IMR-90 (cell line): ENCODE results near the gene SSBP2. TPM values are rescaled to one million over a fixed set of nuclear protein-coding genes. Genes with fewer than 3 reads are reported as not detected.

Source experiments
- ATAC-seq: fragments of 200-7000 bp; cut with Tn5 transposase; 2 replicates; pipeline ENCODE4 v1.9.1; 2020; ENCODE audit warnings: low read depth, mild to moderate bottlenecking, moderate library complexity
- Bru-seq: library from RNA; stranded (reverse); fragments of 400-500 nt; gene quantifications from one replicate; lab custom pipeline; 2021; lab: Mats Ljungman, UMichigan
- BruChase-seq, 2 experiments: library from RNA; stranded (reverse); fragments of 400-500 nt; gene quantifications; one replicate each; lab custom pipeline; 2021; lab: Mats Ljungman, UMichigan
- BruUV-seq: library from RNA; stranded (reverse); fragments of 400-500 nt; replicated peaks from 2 replicates; lab custom pipeline; 2021; lab: Mats Ljungman, UMichigan
- CTCF ChIA-PET: fragments of 300-600 bp; formaldehyde crosslinking; extraction: SDS; loops from one replicate; lab custom pipeline; 2021; ENCODE audit warnings: antibody characterized with exemption; lab: Yijun Ruan, JAX
- POLR2A ChIA-PET: fragments of 300-600 bp; sonication (Branson Sonifier 250); formaldehyde crosslinking; loops from one replicate; lab custom pipeline; 2022; ENCODE audit warnings: antibody characterized with exemption; ENCODE audit not compliant: unreplicated experiment; lab: Charles Lee
- DNase-seq: peaks from one replicate; pipeline ENCODE4 v3.0.0; 2013
- H2AFZ ChIP-seq: replicated peaks from 2 replicates; pipeline ENCODE3; 2013; ENCODE audit warnings: low read length, mild to moderate bottlenecking; ENCODE audit not compliant: poor library complexity
- H2AK5ac ChIP-seq: 2 replicates; pipeline ENCODE4 v1.6.1; 2013; ENCODE audit warnings: low read depth, low read length, inconsistent platforms
- H2AK9ac ChIP-seq: replicated peaks from 2 replicates; pipeline ENCODE3; 2013; ENCODE audit warnings: mild to moderate bottlenecking, low read depth, low read length, moderate library complexity; ENCODE audit not compliant: poor library complexity
- H2BK120ac ChIP-seq: 2 replicates; pipeline ENCODE4 v1.6.1; 2013; ENCODE audit warnings: low read depth, low read length, inconsistent platforms
- H2BK15ac ChIP-seq: 3 replicates; pipeline ENCODE4 v1.6.1; 2013; ENCODE audit warnings: low read depth, low read length, inconsistent platforms
- H2BK20ac ChIP-seq: 2 replicates; pipeline ENCODE4 v1.6.1; 2013; ENCODE audit warnings: low read depth, mild to moderate bottlenecking, inconsistent platforms, low read length, moderate library complexity
- H2BK5ac ChIP-seq: 2 replicates; pipeline ENCODE4 v1.6.1; 2013; ENCODE audit warnings: mild to moderate bottlenecking, low read depth, low read length, inconsistent platforms; ENCODE audit not compliant: poor library complexity, severe bottlenecking
- H3K14ac ChIP-seq: replicated peaks from 2 replicates; pipeline ENCODE4 v1.6.1; 2013; ENCODE audit warnings: low read depth, low read length, inconsistent platforms
- H3K18ac ChIP-seq: 2 replicates; pipeline ENCODE4 v1.6.1; 2013; ENCODE audit warnings: low read depth, low read length, control low read depth
- H3K23ac ChIP-seq: 2 replicates; pipeline ENCODE4 v1.6.1; 2013; ENCODE audit warnings: low read depth, low read length, inconsistent platforms
- H3K27ac ChIP-seq: 2 replicates; pipeline ENCODE4 v1.5.1; 2013; ENCODE audit warnings: mild to moderate bottlenecking, control low read depth, low read length; ENCODE audit not compliant: insufficient read depth
- H3K27me3 ChIP-seq: 2 replicates; pipeline ENCODE4 v1.6.1; 2013; ENCODE audit warnings: low read length; ENCODE audit not compliant: control insufficient read depth, insufficient read depth
- H3K36me3 ChIP-seq: 2 replicates; pipeline ENCODE4 v1.6.1; 2013; ENCODE audit warnings: low read length, mixed read lengths; ENCODE audit not compliant: control insufficient read depth, insufficient read depth
- H3K4ac ChIP-seq: 2 replicates; pipeline ENCODE4 v1.6.1; 2013; ENCODE audit warnings: low read depth, low read length, inconsistent platforms
- H3K4me1 ChIP-seq: 2 replicates; pipeline ENCODE4 v1.6.1; 2013; ENCODE audit warnings: low read length, mixed read lengths; ENCODE audit not compliant: control insufficient read depth, insufficient read depth
- H3K4me2 ChIP-seq: 2 replicates; pipeline ENCODE4 v1.6.1; 2013; ENCODE audit warnings: low read depth, mild to moderate bottlenecking, control low read depth, low read length, moderate library complexity
- H3K4me3 ChIP-seq: 2 replicates; pipeline ENCODE4 v1.5.1; 2013; ENCODE audit warnings: low read depth, mild to moderate bottlenecking, control low read depth, low read length, moderate library complexity; ENCODE audit not compliant: insufficient read depth
- H3K56ac ChIP-seq: 2 replicates; pipeline ENCODE4 v1.6.1; 2013; ENCODE audit warnings: low read length, inconsistent platforms; ENCODE audit not compliant: insufficient read depth; ENCODE audit errors: extremely low read depth
- H3K79me1 ChIP-seq, 2 experiments: 2 replicates each; pipeline ENCODE4 v1.6.1; 2013; ENCODE audit warnings: low read length in 2 of 2, inconsistent platforms in 1 of 2, low read depth in 1 of 2
- H3K9ac ChIP-seq: 2 replicates; pipeline ENCODE4 v1.6.1; 2013; ENCODE audit warnings: low read depth, low read length, control low read depth
- H3K9me1 ChIP-seq: 2 replicates; pipeline ENCODE4 v1.6.1; 2013; ENCODE audit warnings: low read length, inconsistent platforms; ENCODE audit not compliant: insufficient read depth
- H3K9me3 ChIP-seq: 2 replicates; pipeline ENCODE4 v1.6.1; 2013; ENCODE audit warnings: low read length; ENCODE audit not compliant: control insufficient read depth, insufficient read depth
- H4K20me1 ChIP-seq: 2 replicates; pipeline ENCODE4 v1.6.1; 2013; ENCODE audit warnings: low read length, inconsistent platforms; ENCODE audit not compliant: insufficient read depth
- H4K5ac ChIP-seq: 2 replicates; pipeline ENCODE4 v1.6.1; 2013; ENCODE audit warnings: mild to moderate bottlenecking, low read depth, low read length, control low read depth
- H4K8ac ChIP-seq, 2 experiments: 2 replicates each; pipeline ENCODE4 v1.6.1; 2013; ENCODE audit warnings: low read depth in 2 of 2, low read length in 2 of 2, control low read depth in 1 of 2, inconsistent platforms in 1 of 2
- H4K91ac ChIP-seq: 2 replicates; pipeline ENCODE4 v1.6.1; 2013; ENCODE audit warnings: low read depth, low read length, inconsistent platforms; ENCODE audit not compliant: insufficient read depth
- BHLHE40 ChIP-seq: fragments of 150-350 bp; IDR thresholded peaks from 2 replicates; pipeline ENCODE4 v1.6.1; 2016; ENCODE audit warnings: mild to moderate bottlenecking, low read depth, low read length
- CHD1 ChIP-seq: IDR thresholded peaks from 2 replicates; pipeline ENCODE4 v1.6.1; 2012; ENCODE audit warnings: low read depth, low read length, improper control_type of control experiment
- MAZ ChIP-seq: IDR thresholded peaks from 2 replicates; pipeline ENCODE4 v1.6.1; 2012; ENCODE audit warnings: low read depth, mild to moderate bottlenecking, low read length, improper control_type of control experiment, moderate library complexity, borderline replicate concordance
- MXI1 ChIP-seq: IDR thresholded peaks from 2 replicates; pipeline ENCODE4 v1.6.1; 2012; ENCODE audit warnings: low read depth, mild to moderate bottlenecking, low read length, moderate library complexity, borderline replicate concordance
- POLR2A ChIP-seq: IDR thresholded peaks from 2 replicates; pipeline ENCODE4 v1.6.1; 2012; ENCODE audit warnings: mild to moderate bottlenecking, low read depth, low read length
- RAD21 ChIP-seq: IDR thresholded peaks from 2 replicates; pipeline ENCODE4 v1.6.1; 2012; ENCODE audit warnings: low read length, improper control_type of control experiment
- RCOR1 ChIP-seq: IDR thresholded peaks from 2 replicates; pipeline ENCODE4 v1.6.1; 2012; ENCODE audit warnings: mild to moderate bottlenecking, low read length, improper control_type of control experiment; ENCODE audit not compliant: insufficient replicate concordance
- SMC3 ChIP-seq: fragments of 150-350 bp; IDR thresholded peaks from 2 replicates; pipeline ENCODE4 v1.6.1; 2016; ENCODE audit warnings: low read depth, mild to moderate bottlenecking, antibody characterized with exemption, low read length, moderate library complexity
- WGBS, 2 experiments: methylation state at CpG; one replicate each; pipeline versions ENCODE4 v1.1.5 to v1.1.7; 2013; ENCODE audit warnings: missing lambda C conversion rate in 2 of 2; ENCODE audit not compliant: insufficient read length in 1 of 2; ENCODE audit errors: extremely low coverage in 2 of 2; 5-methylcytosine and 5-hydroxymethylcytosine counted together
- dilution Hi-C: fragments of 300-500 bp; cut with HindIII; formaldehyde crosslinking; loops from one replicate; pipeline ENCODE4 v1.14.3; 2018; ENCODE audit warnings: low sequenced_read_pairs; ENCODE audit not compliant: unreplicated experiment
- in situ Hi-C: fragments of 300-500 bp; cut with MboI; formaldehyde crosslinking; loops from 3 replicates; pipeline ENCODE4 v1.14.3; 2019; ENCODE audit warnings: low sequenced_read_pairs, inconsistent platforms, mixed read lengths
- intact Hi-C: fragments of 100-400 bp; cut with micrococcal nuclease; formaldehyde crosslinking; loops from 2 replicates; pipeline ENCODE4 v1.10.0; 2022
- long read RNA-seq: library from polyadenylated mRNA; unstranded; transcript quantifications from one replicate; pipeline ENCODE4 v2.0.0, GENCODE V29; 2021; ENCODE audit not compliant: unreplicated experiment
- polyA plus RNA-seq, 3 experiments: library from polyadenylated mRNA; depleted of rRNA; stranded (reverse); fragments of >200 nt; gene quantifications; 2 replicates each; pipeline ENCODE4 v1.2.3, GENCODE V29; 2012; ENCODE audit warnings: low replicate concordance in 1 of 3
- total RNA-seq: library from RNA; depleted of rRNA; stranded (reverse); fragments of >200 nt; gene quantifications from 2 replicates; pipeline ENCODE4 v1.2.3, GENCODE V29; 2012; rRNA removed
- TF ChIP-seq, protein P1 (sequence below): fragments of 150-350 bp; IDR thresholded peaks from 2 replicates; pipeline ENCODE4 v1.6.1; 2017; ENCODE audit warnings: mild to moderate bottlenecking, antibody characterized with exemption, low read length, low read depth

Gene SSBP2
- total RNA-seq (33.6 and 42.7 TPM in 2 replicates), polyA plus RNA-seq (2012; rRNA removed) (35.0 and 38.4 TPM in 2 replicates), Bru-seq, nascent RNA (percentile 82 among the genes with signal in this experiment), BruChase-seq, experiment 1, labeled RNA remaining after a 6-hour chase (percentile 75 among the genes with signal in this experiment), BruChase-seq, experiment 2, labeled RNA remaining after a 2-hour chase (percentile 86 among the genes with signal in this experiment)
- 14.1 and 16.7 TPM in 2 replicates for polyA plus RNA-seq (2012; cell fraction: cytosol; rRNA removed)
- 15.5 and 49.1 TPM in 2 replicates for polyA plus RNA-seq (2012; cell fraction: nucleus; rRNA removed; ENCODE audit: low replicate concordance)
- long read RNA-seq, full-length matches to known transcripts: 18 of 32 reads
- long read RNA-seq, partial matches to known transcripts: 3 of 32 reads
- long read RNA-seq, other reads (novel, unspliced or antisense): 11 of 32 reads

DNA sequence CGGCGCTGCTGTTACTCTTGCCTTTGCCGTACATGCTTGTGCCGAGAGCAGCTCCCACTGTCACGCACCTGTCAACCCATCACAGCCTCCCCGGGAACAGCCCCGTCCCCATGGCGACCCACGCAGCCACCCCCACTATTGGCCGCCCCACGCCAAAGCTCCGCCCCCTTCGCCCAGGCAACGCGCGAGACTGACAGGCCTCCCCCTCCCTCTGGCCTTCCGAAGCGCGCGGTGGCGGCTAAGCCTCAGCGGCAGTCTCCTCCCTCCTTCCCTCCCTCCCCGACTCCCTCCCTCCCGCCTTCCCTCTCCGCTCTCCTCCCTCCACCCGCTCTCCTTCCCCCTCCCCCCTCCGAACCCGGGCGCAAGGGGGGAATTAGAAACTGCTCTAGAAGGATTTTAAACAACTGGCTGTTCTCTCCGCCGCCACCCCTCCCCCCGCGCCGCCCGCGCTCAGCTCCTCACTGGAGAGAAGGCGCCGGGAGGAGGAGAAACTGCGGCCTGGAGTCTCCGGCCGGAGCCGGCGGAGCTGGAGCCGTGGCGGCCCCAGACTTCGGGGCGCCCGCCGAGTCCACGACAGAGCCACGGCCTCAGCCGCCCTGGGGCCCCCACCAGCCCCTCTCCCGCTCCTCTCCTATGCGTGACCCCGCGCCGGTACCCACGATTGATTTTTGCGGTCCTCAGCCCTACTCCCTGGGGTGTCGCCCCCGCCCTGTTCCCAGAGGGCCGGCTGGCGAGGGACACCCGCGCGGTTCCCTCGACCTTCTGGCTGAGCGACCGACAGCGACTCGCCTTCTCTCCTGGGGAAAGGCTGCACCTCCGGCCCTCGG, at the start of gene SSBP2:
SSBP2 (minus strand) TSS at position 89 of the 827 bp plus-strand sequence; CDS start at position 34, 55 bp downstream.
- H2AK5ac ChIP-seq: peak within 1 kb of the TSS; percentile 88; the same call in 1 of the 2 replicates
- peak within 1 kb of the TSS; percentile 58 for H3K4me3 ChIP-seq
- no TSS peak for BruUV-seq
- WGBS, 2 experiments: 2% methylated on average over 12 of the region's 73 CpGs; no CpG with 5 or more reads in 1 of the 2 experiments
- H2AFZ ChIP-seq: peak within 1 kb of the TSS; percentile 97
- dilution Hi-C loops: no loop called here
- H2BK120ac ChIP-seq: peak within 1 kb of the TSS; percentile 91
- H4K5ac ChIP-seq: peak within 1 kb of the TSS; percentile 87
- peak within 1 kb of the TSS; percentile 93 for H3K27ac ChIP-seq
- peak within 1 kb of the TSS; percentile 85 for H2BK20ac ChIP-seq
- H4K91ac ChIP-seq: peak within 1 kb of the TSS; percentile 96
- ATAC-seq (peak; percentile 93), DNase-seq (peak; percentile 98)
- H2BK15ac ChIP-seq: peak within 1 kb of the TSS; percentile 94; the same call in 2 of the 3 replicates
- H4K20me1 ChIP-seq: no peaks in the 10 kb centered on the region
- H3K4ac ChIP-seq: peak within 1 kb of the TSS; percentile 91
- intact Hi-C loops: loop anchor here (1.0 to 10.0 kb wide), 8 partner anchors 36 to 474 kb away; partner anchors contain the start of gene ZCCHC9
- ChIA-PET POLR2A (interaction anchor here (0.8 to 2.3 kb wide), 4 partner anchors 28 to 415 kb away, joined by 4 to 29 read pairs (median 4); no protein-coding TSS in a partner anchor), CTCF (interaction anchor here (0.6 to 0.9 kb wide), 3 partner anchors 18 to 415 kb away, joined by 3 to 4 read pairs (median 3); no protein-coding TSS in a partner anchor)
- peaks cover 4% of the 10 kb centered on the region for H3K4me1 ChIP-seq
- H3K79me1 ChIP-seq: peaks cover 4 to 17% of the 10 kb centered on the region in 2 experiments
- no peaks in the 10 kb centered on the region for H3K27me3 ChIP-seq
- H2BK5ac ChIP-seq: peak within 1 kb of the TSS; percentile 92
- H3K9ac ChIP-seq: peak within 1 kb of the TSS; percentile 73
- TF ChIP-seq, protein P1, sequence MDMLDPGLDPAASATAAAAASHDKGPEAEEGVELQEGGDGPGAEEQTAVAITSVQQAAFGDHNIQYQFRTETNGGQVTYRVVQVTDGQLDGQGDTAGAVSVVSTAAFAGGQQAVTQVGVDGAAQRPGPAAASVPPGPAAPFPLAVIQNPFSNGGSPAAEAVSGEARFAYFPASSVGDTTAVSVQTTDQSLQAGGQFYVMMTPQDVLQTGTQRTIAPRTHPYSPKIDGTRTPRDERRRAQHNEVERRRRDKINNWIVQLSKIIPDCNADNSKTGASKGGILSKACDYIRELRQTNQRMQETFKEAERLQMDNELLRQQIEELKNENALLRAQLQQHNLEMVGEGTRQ: no peak
- TF ChIP-seq CHD1 (0 out of 2 replicates have a peak, but pooled peaks have one; percentile 62), MAZ (peak; percentile 99), BHLHE40 (peak; percentile 64; the same call in 1 of the 2 replicates), POLR2A (peak; percentile 60), MXI1 (peak; percentile 93), RAD21 (peak; percentile 70), SMC3 (peak; percentile 62), RCOR1 (no peak)
- H3K14ac ChIP-seq: peak within 1 kb of the TSS; percentile 84
- no peaks in the 10 kb centered on the region for H3K9me3 ChIP-seq
- H3K18ac ChIP-seq: peak within 1 kb of the TSS; percentile 80
- no peaks in the 10 kb centered on the region for H3K36me3 ChIP-seq
- H4K8ac ChIP-seq: peak within 1 kb of the TSS; percentile 84 to 95
- peak within 1 kb of the TSS; percentile 80 for H3K23ac ChIP-seq
- peak within 1 kb of the TSS; percentile 71; the same call in 1 of the 2 replicates for H3K56ac ChIP-seq
- peaks cover 5% of the 10 kb centered on the region for H3K9me1 ChIP-seq
- in situ Hi-C loops: loop anchor here (25.0 kb wide), 1 partner anchor 411 kb away; no protein-coding TSS in a partner anchor
- peak within 1 kb of the TSS; percentile 95 for H2AK9ac ChIP-seq
- H3K4me2 ChIP-seq: peak within 1 kb of the TSS; percentile 43
